Measurements from ENCODE around the gene INAFM1. TPM values are rescaled to one million over a fixed set of nuclear protein-coding genes. Genes with fewer than 3 reads are reported as not detected.
"Not testable (repeated sequence)": the region's sequence is repeated elsewhere in the genome, so short reads cannot be mapped to it uniquely, and the experiment has no call there.

Gene INAFM1
- total RNA-seq, 2 experiments from 2014 or later, result 5.0 to 7.6 TPM

DNA sequence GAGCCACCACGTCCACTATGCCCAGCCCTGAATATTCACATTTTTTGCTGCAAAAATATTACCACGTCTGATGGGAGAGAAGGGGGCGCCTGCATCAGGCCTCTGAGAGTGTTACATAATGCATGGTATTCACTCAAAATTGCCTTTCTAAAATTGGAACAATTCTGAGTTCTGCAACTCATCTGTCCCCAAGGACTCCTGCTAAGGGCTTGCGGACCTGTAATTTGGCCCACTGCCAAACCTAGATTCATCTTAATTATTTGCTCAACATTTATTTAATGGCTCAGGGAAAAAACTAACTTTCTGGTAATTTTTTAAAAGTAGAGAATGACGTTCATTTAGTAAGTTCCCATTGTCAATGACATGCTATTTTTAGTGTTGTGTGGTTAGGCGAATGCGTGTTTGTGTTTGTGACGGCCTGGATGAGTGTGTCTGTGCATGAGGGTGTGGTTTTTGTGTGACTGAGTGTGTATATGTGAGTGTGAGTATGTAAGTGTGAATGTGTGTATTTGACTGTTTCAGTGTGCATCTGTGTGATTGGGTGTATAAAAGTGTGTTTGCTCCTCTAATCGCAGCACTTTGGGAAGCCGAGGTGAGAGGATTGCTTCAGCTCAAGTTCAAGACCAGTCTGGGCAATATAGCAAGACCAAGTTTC is 8.8 kb downstream of the INAFM1 start:
- Histone ChIP-seq H4K20me1 (ENCODE audit: insufficient read depth, low read length) (no peaks in the 10 kb centered on the region), H3K4me2 (ENCODE audit: low read length) (no peak overlapping the region), H3K4me1 (ENCODE audit: insufficient read depth, low read length, poor library complexity, severe bottlenecking) (peaks cover 22% of the 10 kb centered on the region), H3K9me3 (ENCODE audit: low read length) (peaks cover under 1% of the 10 kb centered on the region; the same call in 1 of the 2 replicates), H3K79me2 (ENCODE audit: insufficient read depth, low read depth, low read length) (no peaks in the 10 kb centered on the region), H2AFZ (ENCODE audit: low read length) (no peak overlapping the region), H3K4me3 (ENCODE audit: low read depth, low read length, poor library complexity, severe bottlenecking) (no peak overlapping the region), H3K27ac (ENCODE audit: low read depth, low read length, poor library complexity, severe bottlenecking) (no peak overlapping the region), H3K36me3 (ENCODE audit: insufficient read depth, low read length) (peaks cover 12% of the 10 kb centered on the region; the same call in 1 of the 2 replicates), H3K9me2 (ENCODE audit: insufficient read depth, low read length) (no peaks in the 10 kb centered on the region)
- POLR2A ChIA-PET, result no interaction called here
- CTCF ChIA-PET (ENCODE audit: unreplicated experiment), result no interaction called here
- intact Hi-C loops (cut with micrococcal nuclease; ENCODE audit: unreplicated experiment), result loop anchor here (1.0 kb wide), 1 partner anchor 144 kb away; no protein-coding TSS in a partner anchor
- DNase-seq (ENCODE audit: low spot score), result peak; percentile 31
- no peak for TF ChIP-seq EZH2phosphoT487 (IDR thresholded peaks at IDR 0.05; ENCODE audit: borderline replicate concordance, low read depth, low read length)
- no peak for TF ChIP-seq CTCF (conservative IDR thresholded peaks at IDR 0.05; ENCODE audit: low read length)
- BruUV-seq (replicated peaks), result no TSS peak

DNA sequence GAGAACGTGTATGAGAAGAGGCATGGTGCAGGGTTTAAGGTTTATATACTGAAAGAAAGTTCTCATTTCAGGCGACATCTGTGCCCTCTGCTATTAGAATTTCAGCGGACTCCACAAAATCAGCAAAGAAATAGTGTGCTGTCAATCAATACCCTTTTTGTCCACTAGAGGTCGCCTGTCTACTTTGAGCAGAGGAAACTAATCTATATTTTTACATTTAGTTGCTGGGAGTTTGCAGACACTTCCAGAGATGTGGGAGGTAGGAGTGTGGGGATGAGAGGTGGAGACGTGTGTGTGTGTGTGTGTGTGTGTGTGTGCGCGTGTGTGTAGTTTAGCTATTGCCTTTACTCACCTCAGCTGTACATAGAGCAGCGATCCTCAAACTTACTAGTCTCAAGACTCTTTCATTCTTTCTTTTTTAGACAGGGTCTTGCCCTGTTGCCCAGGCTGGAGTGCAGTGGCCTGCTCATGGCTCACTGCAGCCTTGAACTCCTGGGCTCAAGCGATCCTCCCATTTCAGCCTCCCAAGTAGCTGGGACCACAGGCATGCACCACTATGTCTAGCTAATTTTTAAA is 9.7 kb downstream of the INAFM1 start:
- Histone ChIP-seq H3K4me1 (ENCODE audit: insufficient read depth, low read length, poor library complexity, severe bottlenecking) (peaks cover 31% of the 10 kb centered on the region), H3K9me3 (ENCODE audit: low read length) (peaks cover 9% of the 10 kb centered on the region; the same call in 1 of the 2 replicates), H3K36me3 (ENCODE audit: insufficient read depth, low read length) (peaks cover 18% of the 10 kb centered on the region), H4K20me1 (ENCODE audit: insufficient read depth, low read length) (no peaks in the 10 kb centered on the region), H3K79me2 (ENCODE audit: insufficient read depth, low read depth, low read length) (no peaks in the 10 kb centered on the region), H3K4me2 (ENCODE audit: low read length) (no peak overlapping the region), H3K4me3 (ENCODE audit: low read depth, low read length, poor library complexity, severe bottlenecking) (no peak overlapping the region), H2AFZ (ENCODE audit: low read length) (no peak overlapping the region), H3K27ac (ENCODE audit: low read depth, low read length, poor library complexity, severe bottlenecking) (no peak overlapping the region), H3K9me2 (ENCODE audit: insufficient read depth, low read length) (no peaks in the 10 kb centered on the region)
- no TSS peak for BruUV-seq (replicated peaks)
- intact Hi-C loops (cut with micrococcal nuclease; ENCODE audit: unreplicated experiment), result no loop called here
- CTCF ChIA-PET (ENCODE audit: unreplicated experiment), result interaction anchor here (0.9 kb wide), 1 partner anchor 10 kb away, joined by 3 read pairs; no protein-coding TSS in a partner anchor
- no peak for TF ChIP-seq EZH2phosphoT487 (IDR thresholded peaks at IDR 0.05; ENCODE audit: borderline replicate concordance, low read depth, low read length)
- peak; percentile 97 for TF ChIP-seq CTCF (conservative IDR thresholded peaks at IDR 0.05; ENCODE audit: low read length)
- peak; percentile 68 for DNase-seq (ENCODE audit: low spot score)
- POLR2A ChIA-PET, result no interaction called here

DNA sequence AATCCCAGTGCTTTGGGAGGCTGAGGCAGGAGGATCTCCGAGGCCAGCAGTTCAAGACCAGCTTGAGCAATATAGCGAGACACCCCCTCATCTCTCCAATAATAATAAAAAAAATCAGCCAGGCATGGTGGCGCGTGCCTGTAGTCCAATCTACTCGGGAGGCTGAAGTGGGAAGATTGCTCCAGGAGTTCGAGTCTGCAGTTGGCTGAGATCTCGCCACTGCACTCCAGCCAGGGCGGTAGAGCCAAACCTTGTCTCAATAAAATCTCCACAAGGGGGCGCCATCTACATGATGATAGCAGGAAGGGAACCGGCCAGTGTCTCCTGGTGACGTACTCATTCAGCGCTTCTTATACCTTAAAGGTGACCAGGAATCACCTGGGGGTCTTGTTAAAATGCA is 21.4 kb downstream of the INAFM1 start:
- TF ChIP-seq CTCF (conservative IDR thresholded peaks at IDR 0.05; ENCODE audit: low read length), result peak; percentile 87
- no peak for TF ChIP-seq EZH2phosphoT487 (IDR thresholded peaks at IDR 0.05; ENCODE audit: borderline replicate concordance, low read depth, low read length)
- Histone ChIP-seq H3K9me3 (ENCODE audit: low read length) (no peaks in the 10 kb centered on the region), H3K4me1 (ENCODE audit: insufficient read depth, low read length, poor library complexity, severe bottlenecking) (peaks cover 8% of the 10 kb centered on the region), H3K27ac (ENCODE audit: low read depth, low read length, poor library complexity, severe bottlenecking) (no peak overlapping the region), H3K9me2 (ENCODE audit: insufficient read depth, low read length) (no peaks in the 10 kb centered on the region), H3K36me3 (ENCODE audit: insufficient read depth, low read length) (no peaks in the 10 kb centered on the region), H3K79me2 (ENCODE audit: insufficient read depth, low read depth, low read length) (no peaks in the 10 kb centered on the region), H4K20me1 (ENCODE audit: insufficient read depth, low read length) (no peaks in the 10 kb centered on the region), H2AFZ (ENCODE audit: low read length) (no peak overlapping the region), H3K4me2 (ENCODE audit: low read length) (no peak overlapping the region), H3K4me3 (ENCODE audit: low read depth, low read length, poor library complexity, severe bottlenecking) (no peak overlapping the region)
- intact Hi-C loops (cut with micrococcal nuclease; ENCODE audit: unreplicated experiment), result loop anchor here (1.0 kb wide), 2 partner anchors 95 to 131 kb away; no protein-coding TSS in a partner anchor
- no TSS peak for BruUV-seq (replicated peaks)
- ChIA-PET POLR2A (no interaction called here), CTCF (ENCODE audit: unreplicated experiment) (no interaction called here)
- DNase-seq (ENCODE audit: low spot score), result peak; percentile 93

- H3K9me2 ChIP-seq (ENCODE audit: insufficient read depth, low read length); POLR2A ChIA-PET; H4K20me1 ChIP-seq (ENCODE audit: insufficient read depth, low read length); H3K4me3 ChIP-seq (ENCODE audit: low read depth, low read length, poor library complexity, severe bottlenecking); H2AFZ ChIP-seq (ENCODE audit: low read length); H3K36me3 ChIP-seq (ENCODE audit: insufficient read depth, low read length); H3K79me2 ChIP-seq (ENCODE audit: insufficient read depth, low read depth, low read length); H3K9me3 ChIP-seq (ENCODE audit: low read length); BruUV-seq (replicated peaks); intact Hi-C loops (cut with micrococcal nuclease; ENCODE audit: unreplicated experiment); DNase-seq (ENCODE audit: low spot score); H3K4me1 ChIP-seq (ENCODE audit: insufficient read depth, low read length, poor library complexity, severe bottlenecking); CTCF ChIA-PET (ENCODE audit: unreplicated experiment); H3K27ac ChIP-seq (ENCODE audit: low read depth, low read length, poor library complexity, severe bottlenecking); H3K4me2 ChIP-seq (ENCODE audit: low read length): not testable (repeated sequence)
These were observed 26.2 kb downstream of the INAFM1 start for GRCh38 chr19:47300867-47301266.

Data from OCI-LY7 (cell line).